Stimulated activated CD8-positive, alpha-beta memory T cell treated with anti-CD3 and anti-CD28 coated beads, Interleukin-4, amount 100 ng/mL, for 24 hours (primary cell): Measurements from ENCODE around the gene MDFIC2.
"Not testable (repeated sequence)": the region's sequence is repeated elsewhere in the genome, so short reads cannot be mapped to it uniquely, and the experiment has no call there.

ENCODE experiments used
- DNase-seq: peaks from one replicate; pipeline ENCODE4 v3.0.0-alpha.2; 2020; ENCODE audit warnings: low read depth

MDFIC2 gene

DNA sequence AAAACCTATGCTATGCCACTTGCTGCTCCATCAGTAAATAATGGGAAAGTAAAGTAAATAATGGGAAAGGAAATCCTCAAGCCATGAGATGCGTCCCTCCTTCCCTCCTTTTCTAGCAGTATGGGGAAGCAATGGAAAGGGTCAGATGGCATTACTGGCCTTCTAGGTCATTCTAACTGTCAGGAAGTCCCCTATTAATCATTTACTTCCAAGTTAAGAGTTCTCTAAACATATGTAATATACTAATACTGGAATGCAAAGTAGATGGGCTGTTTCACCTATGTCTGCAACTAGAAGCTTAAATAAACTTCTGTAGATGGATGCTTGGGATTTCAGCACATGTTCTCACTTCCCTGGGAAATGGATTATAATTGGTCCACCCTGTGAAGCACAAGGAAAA is 55.9 kb downstream of the MDFIC2 start:
- no peak for DNase-seq

DNA sequence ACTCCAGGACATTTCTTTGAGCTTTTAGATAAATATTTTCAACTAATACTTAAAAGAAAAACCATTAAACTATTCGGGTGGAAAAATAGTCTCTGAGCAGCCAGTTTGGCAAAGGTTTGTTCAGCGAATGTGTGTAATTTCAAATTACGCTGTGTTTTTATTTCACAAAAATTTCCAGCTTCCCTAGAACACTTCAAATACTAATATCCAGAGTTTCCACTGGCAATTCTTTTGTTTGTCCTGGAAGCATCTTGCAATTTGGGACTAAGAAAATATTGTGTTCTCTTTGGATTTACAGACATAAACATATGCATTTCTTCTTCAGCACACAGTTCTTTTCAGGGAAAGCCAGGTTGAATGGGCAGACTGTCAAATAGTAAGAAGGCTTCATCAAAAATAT is 61.9 kb downstream of the MDFIC2 start:
- no peak for DNase-seq

DNA sequence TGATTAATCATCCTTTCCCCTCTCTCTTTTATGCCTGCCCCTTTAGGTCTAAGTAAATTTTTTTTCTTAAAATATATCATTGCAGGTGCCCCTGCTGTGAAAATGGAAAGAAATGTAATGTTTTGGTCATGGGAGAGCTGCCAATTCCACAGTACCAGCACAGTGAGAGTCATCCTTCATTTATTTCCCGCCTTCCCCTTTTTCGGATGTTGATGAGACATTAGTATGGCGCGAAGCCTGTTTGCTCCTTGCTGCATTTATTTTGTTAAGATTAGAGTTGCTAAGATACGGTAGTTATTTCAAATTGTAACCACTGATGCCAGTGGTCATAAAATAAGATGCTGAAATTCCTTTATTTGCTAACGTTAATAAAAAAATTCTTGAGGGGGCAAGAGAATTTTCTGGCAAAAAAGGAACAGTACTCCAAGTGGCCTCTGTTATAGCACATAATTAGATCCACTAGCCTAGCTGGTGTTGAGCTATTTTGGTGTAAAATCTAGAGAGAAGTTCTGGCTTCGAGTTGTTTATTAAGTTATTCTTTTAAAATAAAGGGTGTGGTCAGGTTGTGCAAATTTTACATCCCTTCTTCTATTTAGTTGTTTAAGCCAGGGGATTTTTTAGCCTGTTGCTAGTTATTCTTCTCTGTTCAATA is 62.8 kb downstream of the MDFIC2 start:
- DNase-seq = no peak

DNA sequence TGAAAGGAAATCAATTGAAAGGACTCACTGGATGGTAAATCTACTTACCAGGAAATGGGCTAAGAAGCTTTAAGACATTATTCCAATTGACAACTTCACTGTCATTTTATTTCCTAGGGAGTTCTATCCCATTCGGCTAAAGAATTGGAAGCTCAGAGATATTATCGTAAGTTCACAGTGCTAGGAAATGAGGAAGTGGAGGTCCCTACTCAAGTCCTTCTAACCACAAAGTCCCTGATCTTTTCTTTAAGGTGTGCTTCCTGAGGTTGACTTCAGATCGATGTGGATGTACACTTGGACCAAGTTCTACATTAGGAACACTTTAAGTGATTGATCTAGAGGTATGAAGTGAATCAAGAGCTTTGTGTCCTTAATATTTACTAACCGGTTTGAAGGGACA is 63.6 kb downstream of the MDFIC2 start:
- DNase-seq = no peak

DNA sequence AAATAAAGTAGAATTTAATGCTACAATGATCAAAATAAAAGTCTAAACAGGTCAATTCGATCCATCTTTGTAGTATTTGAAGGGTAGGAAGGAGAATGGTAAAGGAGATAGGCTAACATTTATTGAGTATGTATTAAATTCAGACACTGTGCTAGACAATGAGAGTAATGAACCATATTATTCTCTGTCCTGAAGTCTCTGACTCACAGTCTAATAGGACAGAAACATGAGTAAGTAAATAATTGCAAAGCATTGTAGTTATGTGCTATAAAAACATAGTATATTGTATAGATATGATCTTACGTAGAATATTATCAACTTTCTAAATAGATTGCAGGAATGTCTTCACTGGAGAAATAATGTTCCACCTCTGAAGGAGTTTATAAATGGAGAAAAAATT is 64.5 kb downstream of the MDFIC2 start:
- no peak for DNase-seq

DNA sequence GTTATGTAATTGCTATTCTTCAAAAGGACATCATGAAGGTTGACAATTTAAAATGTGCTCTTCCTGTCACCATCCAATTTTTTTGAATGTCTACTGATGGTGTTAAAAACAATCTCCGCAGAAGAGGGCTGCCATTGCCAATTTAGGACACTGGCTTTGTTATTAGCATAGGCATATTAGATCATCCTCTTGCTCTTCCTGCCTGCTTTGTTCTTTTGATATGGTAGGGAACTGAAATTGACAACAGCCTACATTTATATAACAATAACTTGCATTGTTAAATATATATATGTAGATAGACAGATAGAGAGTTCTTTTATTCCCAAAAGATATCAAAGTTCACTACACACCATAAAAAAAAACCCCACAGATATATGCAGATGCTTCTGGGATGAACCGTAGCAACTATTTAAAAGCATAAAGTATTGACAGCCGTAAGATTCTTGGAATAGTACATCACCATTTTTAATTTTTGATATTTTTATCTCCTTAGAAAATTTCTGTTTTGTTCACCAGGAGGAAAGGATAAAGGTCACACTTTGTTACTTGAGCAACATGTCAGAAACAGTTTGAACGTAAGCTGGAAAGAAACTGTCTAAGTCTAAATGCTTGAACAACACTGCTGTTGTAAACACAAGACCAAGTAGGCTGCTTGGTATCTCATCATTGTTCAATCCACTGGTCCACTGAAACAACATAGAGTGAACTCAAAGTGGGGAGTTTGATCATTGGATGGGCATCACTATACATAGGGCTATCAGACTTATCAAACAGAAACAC is 66.5 kb downstream of the MDFIC2 start:
- no peak for DNase-seq

DNA sequence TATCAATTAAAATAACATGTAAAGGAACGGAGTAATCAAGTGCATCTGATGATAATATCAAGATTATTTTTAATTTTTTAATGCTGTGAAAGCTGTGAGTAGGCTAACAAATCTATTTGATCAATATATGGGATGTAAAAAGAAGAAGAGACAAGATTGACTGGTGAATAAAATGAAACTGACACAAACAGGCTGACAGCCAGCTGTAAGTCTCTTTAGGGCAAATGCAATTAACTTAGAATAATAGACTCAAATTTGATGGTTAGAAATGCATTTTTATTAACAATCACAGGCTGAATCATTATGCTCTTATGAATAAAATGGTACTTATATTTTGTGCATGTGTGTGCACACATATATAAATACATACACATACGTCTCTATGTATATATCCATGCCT is 68.0 kb downstream of the MDFIC2 start:
- DNase-seq = no peak

DNA sequence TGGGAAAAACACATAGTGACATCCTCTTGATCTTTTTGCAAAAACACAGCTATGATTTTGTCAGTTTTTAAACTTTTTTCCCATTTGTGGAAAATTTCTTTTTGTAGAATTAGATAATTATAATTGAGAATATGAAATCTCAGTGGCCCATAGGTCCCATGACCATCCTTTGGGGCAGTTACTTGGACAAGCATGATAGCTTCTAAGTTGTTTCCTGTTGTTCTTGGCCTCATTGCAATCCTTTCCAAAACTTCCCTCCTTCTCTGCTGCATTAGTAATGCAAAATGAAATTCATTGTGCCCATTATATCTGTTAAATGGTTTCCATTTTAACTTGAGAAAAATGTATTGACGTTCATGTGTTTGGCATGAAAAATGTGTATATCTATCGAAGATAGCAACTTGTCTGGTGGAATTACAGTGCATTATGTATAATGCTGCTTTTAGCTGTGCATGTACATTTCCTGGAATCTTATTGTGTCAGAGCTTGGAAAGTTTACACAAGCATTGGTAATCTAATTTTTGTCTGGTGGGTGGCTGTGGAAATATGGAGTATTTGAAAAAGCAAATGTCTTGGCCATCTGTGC is 70.0 kb downstream of the MDFIC2 start:
- DNase-seq = no peak

DNA sequence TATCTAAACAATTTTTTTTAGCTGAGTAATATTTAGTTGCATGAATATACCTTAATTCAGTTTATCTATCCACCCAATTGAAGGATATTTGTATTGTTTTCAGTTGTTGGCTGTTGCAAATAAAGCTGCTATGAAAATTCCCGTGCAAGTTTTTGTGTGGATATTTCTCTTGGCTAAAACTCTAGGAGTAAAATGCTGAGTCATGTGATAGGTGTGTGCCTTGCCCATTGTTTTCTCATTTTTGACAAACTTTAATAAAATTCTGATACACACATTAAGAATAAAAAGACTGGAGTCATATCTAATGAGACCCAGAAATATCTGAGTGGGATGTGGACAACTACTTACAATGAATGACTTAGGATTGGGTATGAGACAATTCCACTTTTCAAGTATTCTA is 78.6 kb downstream of the MDFIC2 start:
- no peak for DNase-seq

DNA sequence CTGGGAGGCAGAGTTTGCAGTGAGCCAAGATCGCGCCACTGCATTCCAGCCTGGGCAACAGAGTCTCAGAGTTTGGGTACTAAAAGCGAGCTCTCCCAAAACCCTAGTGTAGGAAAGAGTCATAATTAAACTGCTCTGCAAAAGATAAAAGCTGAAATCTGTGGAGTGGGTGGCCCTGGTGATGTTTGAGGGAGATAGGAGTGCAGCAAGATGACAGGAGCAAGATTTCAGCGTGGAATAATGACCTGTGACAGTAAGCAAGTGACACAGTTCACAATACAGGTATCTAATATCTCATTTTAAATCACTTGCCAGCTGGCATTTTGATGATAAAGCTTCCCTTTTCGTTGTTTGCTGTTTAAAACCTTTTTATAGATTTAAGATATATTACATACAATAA is 79.3 kb downstream of the MDFIC2 start:
- no peak for DNase-seq

DNA sequence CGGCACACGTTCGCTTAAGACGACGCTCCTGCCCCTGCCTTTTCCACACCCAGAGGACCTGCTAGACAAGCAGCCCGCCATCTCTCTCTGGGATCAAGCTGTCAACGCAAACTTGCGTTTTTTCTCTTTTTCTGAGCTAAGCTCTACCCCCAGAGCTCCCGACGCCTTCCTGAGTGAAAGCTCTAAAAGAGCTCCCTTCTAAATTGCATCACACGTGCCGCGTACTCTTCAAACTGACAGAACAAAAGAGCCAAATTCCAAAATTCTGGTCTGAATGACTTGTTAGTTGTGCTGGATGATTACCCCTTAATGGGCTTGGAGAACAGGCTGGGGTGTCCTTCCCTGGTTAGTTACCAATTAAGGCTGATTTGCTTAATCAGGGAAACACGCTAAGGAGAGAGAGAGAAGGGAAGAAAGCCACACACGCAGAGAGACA is 81.2 kb downstream of the MDFIC2 start:
- no peak for DNase-seq

DNA sequence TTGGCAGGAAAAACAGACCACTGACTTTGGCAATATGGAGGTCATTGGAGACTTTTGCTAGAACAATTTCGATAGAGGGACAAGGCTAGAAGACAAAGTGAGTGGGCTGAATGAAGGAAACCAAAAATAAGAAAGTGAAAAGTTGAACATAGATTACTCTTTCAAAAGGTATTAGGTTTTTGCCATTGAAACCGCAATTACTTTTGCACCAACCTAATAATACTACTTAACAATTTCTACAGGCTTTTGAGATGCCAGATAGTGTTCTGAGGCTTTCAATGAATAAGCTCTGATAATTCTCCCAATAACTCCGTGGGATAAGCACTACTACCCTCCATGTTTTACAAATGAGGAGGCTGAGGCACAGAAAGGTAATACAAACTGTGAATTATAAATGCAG is 85.0 kb downstream of the MDFIC2 start:
- no peak for DNase-seq

DNA sequence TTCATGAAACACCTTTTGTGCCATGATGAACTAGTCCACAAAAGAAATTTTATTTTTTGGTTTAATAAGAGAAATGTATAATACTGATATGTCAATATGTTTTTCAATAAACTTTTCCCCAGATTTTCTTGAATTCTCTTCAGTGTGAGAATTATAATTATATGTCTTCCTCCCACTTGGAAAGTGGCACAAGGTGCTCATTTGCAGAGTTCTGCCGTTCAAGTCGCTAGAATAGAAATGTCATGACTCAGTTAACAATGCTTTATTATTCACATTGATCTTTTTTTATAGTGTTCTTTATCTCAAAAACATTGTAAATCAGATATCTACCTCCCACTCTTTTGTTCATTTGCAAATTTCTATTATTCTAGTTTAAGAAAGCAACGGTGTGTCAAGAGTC is 87.3 kb downstream of the MDFIC2 start:
- DNase-seq = no peak

DNA sequence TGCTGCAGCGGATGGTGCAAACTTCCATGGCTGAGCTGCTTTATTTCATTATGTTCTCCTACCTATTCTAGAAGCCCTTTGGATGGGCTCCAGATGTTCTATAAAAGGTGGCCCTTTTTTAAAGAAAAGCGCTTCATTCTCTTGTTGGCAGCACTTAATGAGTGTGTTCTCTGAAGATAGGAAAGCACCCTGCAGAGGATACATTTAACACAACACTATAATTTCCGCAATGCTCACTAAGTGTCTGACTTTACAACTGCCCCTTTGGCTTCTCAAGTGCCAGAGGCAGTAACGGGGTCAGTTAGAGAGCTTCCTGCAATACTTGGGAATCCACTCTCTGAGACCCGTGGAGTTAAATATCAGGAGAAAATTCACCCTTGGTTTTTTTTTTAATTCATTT is 88.1 kb downstream of the MDFIC2 start:
- DNase-seq = no peak

DNA sequence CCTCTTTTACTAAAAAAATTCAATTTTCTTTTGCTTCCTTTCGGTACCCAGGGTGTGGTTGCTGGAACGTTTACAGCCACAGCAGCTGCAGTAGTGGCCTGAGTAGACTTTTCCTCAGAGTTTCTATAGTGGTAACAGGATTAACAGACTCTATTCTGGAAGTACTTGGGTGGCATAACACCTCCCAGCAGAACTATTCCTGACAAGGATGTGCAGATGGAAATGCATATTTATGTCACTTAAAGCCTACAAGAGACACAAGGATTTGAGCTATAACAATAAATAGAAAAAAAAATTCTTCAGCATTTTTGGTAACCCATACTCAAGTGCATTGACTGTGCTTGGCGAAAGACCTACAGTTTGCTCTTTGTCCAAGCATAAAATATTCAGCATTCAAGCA is 94.0 kb downstream of the MDFIC2 start:
- no peak for DNase-seq

DNA sequence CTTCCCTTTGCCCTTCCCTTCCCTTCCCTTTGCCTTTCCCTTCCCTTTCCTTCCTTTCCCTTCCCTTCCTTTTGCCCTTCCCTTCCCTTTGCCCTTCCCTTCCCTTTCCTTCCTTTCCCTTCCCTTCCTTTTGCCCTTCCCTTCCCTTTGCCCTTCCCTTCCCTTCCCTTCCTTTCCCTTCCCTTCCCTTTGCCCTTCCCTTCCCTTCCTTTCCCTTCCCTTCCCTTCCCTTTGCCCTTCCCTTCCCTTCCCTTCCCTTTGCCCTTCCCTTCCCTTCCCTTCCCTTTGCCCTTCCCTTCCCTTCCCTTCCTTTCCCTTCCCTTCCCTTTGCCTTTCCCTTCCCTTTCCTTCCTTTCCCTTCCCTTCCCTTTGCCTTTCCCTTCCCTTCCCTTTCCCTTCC is 101.2 kb downstream of the MDFIC2 start:
- not testable (repeated sequence) for DNase-seq

DNA sequence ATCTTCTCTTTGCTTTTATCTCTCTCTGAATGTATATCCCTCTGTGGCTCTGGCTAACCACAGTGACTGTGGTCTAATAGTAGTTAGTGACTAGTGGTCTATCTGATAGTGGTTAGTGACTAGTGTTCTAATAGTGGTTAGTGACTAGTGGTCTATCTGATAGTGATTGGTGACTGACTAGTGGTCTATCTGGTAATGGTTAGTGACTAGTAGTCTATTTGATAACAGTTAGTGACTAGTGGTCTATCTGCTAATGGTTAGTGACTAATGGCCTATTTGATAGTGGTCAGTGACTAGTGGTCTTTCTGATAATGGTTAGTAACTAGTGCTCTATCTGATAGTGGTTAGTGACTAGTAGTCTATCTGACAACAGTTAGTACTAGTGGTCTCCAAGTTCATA is 110.5 kb downstream of the MDFIC2 start:
- DNase-seq = no peak

DNA sequence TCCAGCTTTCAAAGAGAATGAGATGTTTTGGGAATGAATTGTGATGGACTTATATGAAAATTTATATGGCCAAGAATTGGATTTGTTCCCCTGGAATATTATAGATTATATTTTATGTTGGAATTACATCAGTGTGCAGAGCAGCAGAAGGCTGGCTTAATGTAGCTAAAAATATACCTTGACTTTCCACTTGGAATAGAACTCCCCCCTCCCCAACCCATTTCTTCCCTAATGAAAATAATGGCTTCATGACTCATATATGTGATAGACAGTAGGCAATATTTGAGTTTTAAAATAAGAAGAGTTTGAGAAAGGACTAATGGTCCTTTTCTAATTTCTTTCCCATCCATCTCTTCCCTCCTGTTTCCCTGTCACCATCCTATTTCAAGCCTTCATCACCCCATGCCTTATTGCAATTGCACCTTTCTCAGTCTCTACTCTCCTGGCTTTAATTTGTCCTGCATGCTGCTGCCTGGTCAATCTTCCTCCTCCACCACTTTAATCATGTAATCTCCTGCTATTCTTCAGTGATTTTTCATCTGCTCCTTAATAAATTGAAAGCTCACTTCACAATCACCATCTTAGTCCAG is 122.5 kb downstream of the MDFIC2 start:
- no peak for DNase-seq

DNA sequence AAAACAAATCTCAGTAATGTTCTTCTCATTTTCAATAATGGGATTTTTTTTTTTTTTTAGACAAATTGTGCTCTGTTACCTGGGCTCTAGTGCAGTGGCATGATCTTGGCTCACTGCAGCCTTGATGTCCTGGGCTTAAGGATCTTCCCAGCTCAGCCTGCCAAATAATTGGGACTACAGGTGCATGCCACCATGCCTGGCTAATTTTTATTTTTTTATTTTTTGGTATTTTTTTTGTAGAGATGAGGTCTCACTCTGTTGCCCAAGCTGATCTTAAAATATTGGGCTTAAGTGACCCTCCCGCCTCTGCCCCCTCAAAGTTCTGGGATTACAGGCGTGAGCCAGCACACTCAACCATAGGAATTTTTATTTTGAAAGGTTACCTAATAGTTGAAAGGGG is 126.2 kb downstream of the MDFIC2 start:
- no peak for DNase-seq

DNA sequence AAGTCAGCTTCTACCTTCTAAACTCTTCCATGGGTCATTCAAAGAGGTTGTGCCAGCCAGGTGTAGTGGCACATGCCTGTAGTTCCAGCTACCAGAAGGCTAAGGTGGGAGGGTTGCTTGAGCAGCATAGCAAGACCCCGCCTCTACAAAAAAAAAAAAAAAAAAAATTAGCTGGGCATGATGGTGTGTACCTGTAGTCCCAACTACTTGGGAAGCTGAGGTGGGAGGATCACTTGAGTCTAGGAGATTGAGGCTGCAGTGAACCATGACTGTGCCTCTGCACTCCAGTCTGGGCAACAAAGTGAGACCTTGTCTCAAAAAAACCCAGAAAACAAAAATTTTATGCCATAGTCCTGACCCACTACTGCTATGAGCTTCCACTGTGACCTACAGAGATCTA is 126.8 kb downstream of the MDFIC2 start:
- no peak for DNase-seq

DNA sequence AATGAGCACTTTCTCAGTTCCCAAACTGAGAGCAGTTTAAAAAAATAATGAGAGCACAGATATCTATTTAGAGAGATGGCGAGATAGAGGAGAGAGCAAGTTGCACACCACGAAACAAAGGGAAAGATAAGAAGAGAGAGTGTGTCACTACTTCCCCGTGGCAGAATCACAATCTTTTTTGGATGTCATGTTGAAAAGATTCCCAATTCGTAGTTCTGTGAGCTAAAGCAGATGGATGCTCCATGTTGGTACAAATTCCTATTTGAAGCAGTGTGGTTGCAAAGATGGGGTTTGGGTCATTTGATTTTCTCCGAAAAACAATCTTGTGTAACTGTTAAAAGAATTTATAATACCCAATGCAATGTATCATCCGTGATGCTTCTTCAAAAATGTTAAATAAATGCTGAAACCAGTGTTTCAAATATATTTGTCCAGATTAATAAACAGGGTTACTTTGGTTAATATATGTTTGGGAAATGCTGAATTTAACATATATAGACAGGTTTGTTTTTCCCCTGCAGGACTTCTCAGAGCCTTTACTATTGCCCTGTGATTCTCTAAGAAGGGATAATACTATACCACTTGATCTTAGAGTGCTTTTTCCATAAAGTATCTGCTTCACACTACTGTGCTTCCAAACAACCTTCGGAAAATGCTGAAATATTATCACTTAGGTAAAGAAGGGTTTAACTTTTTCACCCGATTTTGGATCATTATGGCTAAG is 128.5 kb downstream of the MDFIC2 start:
- DNase-seq = no peak

DNA sequence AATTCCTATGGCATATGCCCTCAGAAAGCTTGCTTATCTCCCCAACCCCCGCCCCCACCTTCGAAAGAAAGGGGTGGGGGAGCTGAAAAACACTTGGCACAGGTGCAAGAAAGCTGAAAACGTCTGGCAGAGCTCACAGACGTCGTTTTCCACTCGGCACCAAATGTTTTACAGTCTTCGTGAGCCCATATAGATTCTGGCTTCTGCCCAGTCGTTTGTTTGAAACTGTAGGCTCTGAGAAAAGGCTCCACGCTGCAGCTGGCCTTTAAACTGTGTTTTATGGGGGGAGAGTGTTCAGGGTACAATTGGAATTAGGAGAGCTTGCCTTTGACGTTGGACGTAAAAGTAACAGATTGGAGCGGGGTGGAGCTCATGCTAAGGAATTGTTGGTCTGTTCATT is 130.3 kb downstream of the MDFIC2 start:
- DNase-seq = no peak

DNA sequence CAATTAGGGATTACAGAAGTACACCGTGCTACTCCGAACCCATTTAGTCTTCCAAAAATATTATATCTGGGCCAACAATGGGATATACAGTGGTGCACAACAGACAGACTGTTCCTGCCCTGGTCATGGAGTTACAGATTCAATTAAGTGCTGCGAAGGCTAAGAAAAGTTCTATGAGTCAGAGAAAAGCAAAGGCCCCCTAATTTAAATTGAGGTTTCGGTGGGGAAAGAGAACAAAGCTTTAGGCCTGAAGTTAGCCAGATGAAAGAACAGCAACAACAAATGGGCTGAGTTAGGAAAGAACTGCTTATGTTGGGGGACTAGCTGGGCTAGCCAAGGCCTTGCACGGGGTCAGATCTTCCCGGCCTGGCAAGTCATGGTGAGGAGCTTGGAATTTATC is 131.8 kb downstream of the MDFIC2 start:
- no peak for DNase-seq
